ENCODE measurements around the gene ARHGAP31. TPM values are rescaled to one million over a fixed set of nuclear protein-coding genes. Genes with fewer than 3 reads are reported as not detected.

The ARHGAP31 gene
- polyA plus RNA-seq, 3 donors = 4.7 to 9.8 (median 7.6) TPM

- intact Hi-C loops (cut with micrococcal nuclease) = loop anchor here in 1 of 2 donors (2.0 kb wide), 2 partner anchors 29 kb away; partner anchors contain the start of gene ARHGAP31
- Histone ChIP-seq H4K20me1 (ENCODE audit: insufficient read depth, low read length) (no peaks in the 10 kb centered on the region), H3K4me2 (replicated peaks; ENCODE audit: extremely low read depth, low read length, poor library complexity, severe bottlenecking) (peak overlapping the region; percentile 95), H3K9ac (ENCODE audit: insufficient read depth, low read length, poor library complexity, severe bottlenecking) (peak overlapping the region; percentile 99), H3K27me3 (ENCODE audit: control insufficient read depth in 2 of 2, insufficient read depth in 2 of 2, low read length in 2 of 2) (no peaks in the 10 kb centered on the region), H3K4me3 (replicated peaks in 1 of 3; ENCODE audit: low read depth in 2 of 3, low read length in 3 of 3) (peak overlapping the region; percentile 47 to 85 (median 50)), H3K4me1 (ENCODE audit: control insufficient read depth in 1 of 2, insufficient read depth in 2 of 2, low read length in 2 of 2) (peaks cover 28 to 37% of the 10 kb centered on the region in 2 donors), H2AFZ (ENCODE audit: insufficient read depth, low read depth, low read length, poor library complexity, severe bottlenecking) (peak overlapping the region; percentile 65), H3K36me3 (replicated peaks in 1 of 2; ENCODE audit: control insufficient read depth in 1 of 2, insufficient read depth in 2 of 2, low read length in 2 of 2) (peaks cover 0 to under 1% of the 10 kb centered on the region in 2 donors), H3K27ac (ENCODE audit: low read depth in 1 of 2, low read length in 2 of 2) (peak overlapping the region; percentile 89 to 100), H3K9me3 (replicated peaks in 1 of 2; ENCODE audit: control insufficient read depth in 1 of 2, insufficient read depth in 1 of 2, low read length in 2 of 2) (no peaks in the 10 kb centered on the region), H3K79me2 (ENCODE audit: insufficient read depth, low read length) (peaks cover 36% of the 10 kb centered on the region)
- peaks cover 8 to 19% of the 10 kb centered on the region in 2 donors for H3K36me3 Mint-ChIP-seq
- peaks cover 42% of the 10 kb centered on the region for H3K4me1 Mint-ChIP-seq
- H3K27ac Mint-ChIP-seq = peak overlapping the region; percentile 95 to 99 (median 98)
- H3K9me3 Mint-ChIP-seq = no peaks in the 10 kb centered on the region
- peak in 2 of 3 donors; percentile 52 to 54 for DNase-seq
- TF ChIP-seq CTCF (IDR thresholded peaks at IDR 0.05) = no peak
- peaks cover 0 to 2% (median 0%) of the 10 kb centered on the region in 3 donors for H3K27me3 Mint-ChIP-seq (ENCODE audit: low read depth in 3 of 3)
- WGBS (ENCODE audit: insufficient coverage) = 35% methylated on average over 2 of the region's 8 CpGs
- H3K4me3 Mint-ChIP-seq = peak overlapping the region; percentile 81 to 91
Measured at GRCh38 chr3:119323723-119324085, 29.5 kb downstream of the ARHGAP31 start.

- Histone ChIP-seq H3K27me3 (ENCODE audit: control insufficient read depth in 2 of 2, insufficient read depth in 2 of 2, low read length in 2 of 2) (no peaks in the 10 kb centered on the region), H3K4me3 (replicated peaks in 1 of 3; ENCODE audit: low read depth in 2 of 3, low read length in 3 of 3) (no peak overlapping the region), H3K4me1 (ENCODE audit: control insufficient read depth in 1 of 2, insufficient read depth in 2 of 2, low read length in 2 of 2) (peaks cover 28 to 37% of the 10 kb centered on the region in 2 donors), H2AFZ (ENCODE audit: insufficient read depth, low read depth, low read length, poor library complexity, severe bottlenecking) (no peak overlapping the region), H3K9ac (ENCODE audit: insufficient read depth, low read length, poor library complexity, severe bottlenecking) (no peak overlapping the region), H4K20me1 (ENCODE audit: insufficient read depth, low read length) (no peaks in the 10 kb centered on the region), H3K27ac (ENCODE audit: low read depth in 1 of 2, low read length in 2 of 2) (no peak overlapping the region), H3K4me2 (replicated peaks; ENCODE audit: extremely low read depth, low read length, poor library complexity, severe bottlenecking) (no peak overlapping the region), H3K79me2 (ENCODE audit: insufficient read depth, low read length) (peaks cover 24% of the 10 kb centered on the region), H3K36me3 (replicated peaks in 1 of 2; ENCODE audit: control insufficient read depth in 1 of 2, insufficient read depth in 2 of 2, low read length in 2 of 2) (peaks cover 0 to 12% of the 10 kb centered on the region in 2 donors), H3K9me3 (replicated peaks in 1 of 2; ENCODE audit: control insufficient read depth in 1 of 2, insufficient read depth in 1 of 2, low read length in 2 of 2) (no peaks in the 10 kb centered on the region)
- peaks cover 42% of the 10 kb centered on the region for H3K4me1 Mint-ChIP-seq
- H3K4me3 Mint-ChIP-seq = no peak overlapping the region
- H3K27me3 Mint-ChIP-seq (ENCODE audit: low read depth in 3 of 3) = peaks cover 0 to 2% (median 0%) of the 10 kb centered on the region in 3 donors
- H3K36me3 Mint-ChIP-seq = peaks cover 8 to 23% of the 10 kb centered on the region in 2 donors
- peak overlapping the region in 2 of 7 donors; percentile 97 to 98 for H3K27ac Mint-ChIP-seq
- intact Hi-C loops (cut with micrococcal nuclease) = no loop called here
- no peak for TF ChIP-seq CTCF (IDR thresholded peaks at IDR 0.05)
- WGBS (ENCODE audit: insufficient coverage) = no CpG with 5 or more reads among the region's 2 CpGs
- H3K9me3 Mint-ChIP-seq = no peaks in the 10 kb centered on the region
- DNase-seq = no peak
Measured at GRCh38 chr3:119324899-119325298, 30.7 kb downstream of the ARHGAP31 start.
